WERI-Rb-1 (cell line): ENCODE data around the gene DISP1.

Experiments used
- DNase-seq: peaks from one replicate; pipeline ENCODE4 v3.0.0-alpha.2; 2020
- H3K27ac ChIP-seq: fragments of 250-450 bp; sonication (Bioruptor Pico); 2 replicates; pipeline ENCODE4 v1.5.1; 2020; ENCODE audit warnings: mild to moderate bottlenecking, moderate library complexity
- H3K27me3 ChIP-seq: fragments of 250-450 bp; sonication (Bioruptor Pico); 2 replicates; pipeline ENCODE4 v1.5.1; 2021; ENCODE audit warnings: mild to moderate bottlenecking, low read depth, moderate library complexity; ENCODE audit not compliant: insufficient read depth, severe bottlenecking
- H3K36me3 ChIP-seq: fragments of 250-450 bp; sonication (Bioruptor Pico); 2 replicates; pipeline ENCODE4 v1.5.1; 2020; ENCODE audit warnings: mild to moderate bottlenecking, moderate library complexity
- H3K4me3 ChIP-seq: 2 replicates; pipeline ENCODE4 v1.5.1; 2011; ENCODE audit warnings: low read depth, mild to moderate bottlenecking, control low read depth, low read length
- H3K9me3 ChIP-seq: fragments of 250-450 bp; sonication (Bioruptor Pico); 2 replicates; pipeline ENCODE4 v1.5.1; 2021; ENCODE audit warnings: mild to moderate bottlenecking, moderate library complexity; ENCODE audit not compliant: severe bottlenecking
- CTCF ChIP-seq: IDR thresholded peaks from 2 replicates; pipeline ENCODE4 v1.5.1; 2011; ENCODE audit warnings: low read depth, mild to moderate bottlenecking, control low read depth, inconsistent platforms, low read length

Gene DISP1

GRCh38 chr1:222784371-222784770 is 30.5 kb upstream of the DISP1 start:
- no peak for TF ChIP-seq CTCF
- no peak for DNase-seq

GRCh38 chr1:222784916-222785315 is 29.9 kb upstream of the DISP1 start:
- TF ChIP-seq CTCF, result no peak
- Histone ChIP-seq H3K9me3 (no peaks in the 10 kb centered on the region), H3K27me3 (no peaks in the 10 kb centered on the region), H3K4me3 (no peak overlapping the region), H3K36me3 (no peaks in the 10 kb centered on the region), H3K27ac (no peak overlapping the region)
- DNase-seq, result no peak

More at GRCh38 chr1:222784371-222784770, 30.5 kb upstream of the DISP1 start:
- H3K36me3 ChIP-seq, result no peaks in the 10 kb centered on the region
- no peak overlapping the region for H3K4me3 ChIP-seq
- no peak overlapping the region for H3K27ac ChIP-seq
- H3K9me3 ChIP-seq, result no peaks in the 10 kb centered on the region
- H3K27me3 ChIP-seq, result no peaks in the 10 kb centered on the region

DNA sequence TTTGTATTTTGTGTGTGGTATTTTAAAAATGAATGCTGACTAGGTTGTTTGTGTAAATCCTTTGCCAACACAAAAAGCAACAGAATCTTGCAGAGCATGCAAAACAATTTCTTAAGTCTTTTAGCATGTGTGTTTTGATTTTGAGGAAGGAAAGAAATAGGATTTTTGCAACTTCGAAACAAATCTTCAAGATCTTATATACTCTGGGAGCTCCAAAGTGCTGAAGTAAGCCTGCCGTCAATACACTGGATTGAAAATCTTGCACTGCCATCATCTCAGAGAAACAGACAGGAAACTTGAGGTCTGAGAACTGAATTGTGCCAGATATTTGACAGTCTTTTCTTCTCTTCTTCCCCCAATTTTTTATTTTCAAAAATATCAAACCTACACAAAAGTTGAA is 29.3 kb upstream of the DISP1 start:
- Histone ChIP-seq H3K27ac (no peak overlapping the region), H3K36me3 (no peaks in the 10 kb centered on the region), H3K4me3 (no peak overlapping the region), H3K27me3 (no peaks in the 10 kb centered on the region), H3K9me3 (no peaks in the 10 kb centered on the region)
- TF ChIP-seq CTCF, result no peak
- no peak for DNase-seq

GRCh38 chr1:222786121-222786520 is 28.7 kb upstream of the DISP1 start:
- no peak overlapping the region for H3K4me3 ChIP-seq
- no peaks in the 10 kb centered on the region for H3K27me3 ChIP-seq
- no peak for DNase-seq
- TF ChIP-seq CTCF, result no peak
- H3K27ac ChIP-seq, result no peak overlapping the region
- no peaks in the 10 kb centered on the region for H3K36me3 ChIP-seq
- H3K9me3 ChIP-seq, result no peaks in the 10 kb centered on the region

DNA sequence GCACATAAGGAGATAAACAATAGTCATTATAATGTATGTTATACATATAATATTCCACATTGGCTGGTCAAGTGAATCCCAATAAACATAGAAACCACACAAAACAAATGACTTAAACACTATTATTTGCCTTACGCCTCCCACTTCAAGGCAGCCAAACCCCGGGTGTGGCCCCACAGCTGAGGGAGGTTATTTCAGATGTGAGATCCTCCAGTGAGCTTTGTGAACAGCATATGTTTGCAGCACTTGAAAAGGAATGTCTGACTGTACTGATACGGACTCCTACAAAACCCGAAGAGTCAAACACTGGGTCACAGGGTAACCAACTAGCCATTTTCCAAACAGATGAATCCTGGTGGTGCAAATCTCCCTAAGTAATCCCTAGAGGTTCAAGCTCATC is 27.1 kb upstream of the DISP1 start:
- DNase-seq, result no peak
- Histone ChIP-seq H3K9me3 (no peaks in the 10 kb centered on the region), H3K27ac (no peak overlapping the region), H3K27me3 (no peaks in the 10 kb centered on the region), H3K36me3 (no peaks in the 10 kb centered on the region), H3K4me3 (no peak overlapping the region)
- TF ChIP-seq CTCF, result no peak

DNA sequence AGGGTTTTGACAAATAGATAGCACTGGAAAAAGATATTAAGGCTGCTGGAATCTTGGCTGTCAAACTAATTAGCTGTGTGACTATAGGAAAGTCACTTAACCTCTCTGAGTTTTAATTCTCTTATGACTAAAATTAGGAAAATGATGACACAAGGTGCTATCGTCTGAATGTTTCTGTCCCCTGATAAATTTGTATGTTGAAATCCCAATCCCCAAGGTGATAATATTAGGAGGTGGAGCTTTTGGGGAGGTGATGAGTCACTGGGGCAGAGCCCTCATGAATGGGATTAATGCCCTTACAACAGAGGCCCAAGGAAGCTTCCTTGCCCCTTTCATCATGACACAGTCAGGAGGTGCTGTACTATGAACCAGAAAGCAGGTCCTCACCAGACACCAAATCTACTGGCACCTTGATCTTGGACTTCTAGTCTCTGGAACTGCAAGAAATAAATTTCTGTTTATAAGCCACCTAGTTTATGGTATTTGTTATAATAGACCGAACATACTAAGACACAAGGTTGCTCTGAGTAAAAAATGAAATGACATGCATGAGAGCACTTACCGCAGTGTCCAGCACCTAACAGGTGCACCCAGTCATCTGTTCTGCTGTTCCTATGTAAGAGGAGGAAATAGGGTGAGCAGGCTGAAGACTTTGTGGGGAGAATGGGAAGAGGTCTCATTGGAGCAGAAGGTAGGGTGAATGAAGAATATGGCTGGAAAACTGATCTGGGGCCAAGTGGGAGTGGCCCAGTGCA is 26.3 kb upstream of the DISP1 start:
- H3K9me3 ChIP-seq, result no peaks in the 10 kb centered on the region
- no peak overlapping the region for H3K27ac ChIP-seq
- no peak overlapping the region for H3K4me3 ChIP-seq
- no peak for DNase-seq
- TF ChIP-seq CTCF, result no peak
- no peaks in the 10 kb centered on the region for H3K27me3 ChIP-seq
- H3K36me3 ChIP-seq, result no peaks in the 10 kb centered on the region
